Activated naive CD8-positive, alpha-beta T cell treated with anti-CD3 and anti-CD28 coated beads, Interleukin-2, amount 10 ng/mL, durations not matched to agents 7 days and 5 days (primary cell): ENCODE measurements around the gene USP46. TPM values are rescaled to one million over a fixed set of nuclear protein-coding genes. Genes with fewer than 3 reads are reported as not detected.
A peak's percentile ranks its signal among the peaks of the same experiment; 100 is the strongest.

Experiments used
- ATAC-seq: fragments of 150-1000 bp; cut with Tn5 transposase; one replicate; pipeline ENCODE4 v1.10.0; 2021; ENCODE audit warnings: low read depth, moderate library complexity
- POLR2A ChIA-PET: fragments of 350-600 bp; sonication (Branson Sonifier 250); formaldehyde crosslinking; loops from one replicate; lab custom pipeline; 2021; ENCODE audit warnings: antibody characterized with exemption; lab: Charles Lee
- DNase-seq: peaks from one replicate; pipeline ENCODE4 v3.0.0; 2021
- H3K27ac Mint-ChIP-seq: one replicate; pipeline ENCODE4 v1.8.0; 2022; ENCODE audit warnings: mild to moderate bottlenecking, mixed read lengths
- H3K27me3 Mint-ChIP-seq: one replicate; pipeline ENCODE4 v1.8.0; 2022; ENCODE audit warnings: mild to moderate bottlenecking, moderate library complexity, mixed read lengths
- H3K36me3 Mint-ChIP-seq: one replicate; pipeline ENCODE4 v1.8.0; 2021; ENCODE audit warnings: mild to moderate bottlenecking, mixed read lengths
- H3K4me1 Mint-ChIP-seq: one replicate; pipeline ENCODE4 v1.8.0; 2021; ENCODE audit warnings: mixed read lengths
- H3K4me3 Mint-ChIP-seq: one replicate; pipeline ENCODE4 v1.8.0; 2022; ENCODE audit warnings: mild to moderate bottlenecking, moderate library complexity, mixed read lengths
- H3K9me3 Mint-ChIP-seq: one replicate; pipeline ENCODE4 v1.8.0; 2021; ENCODE audit warnings: mixed read lengths
- total RNA-seq, 2 experiments: library from RNA; stranded (reverse); gene quantifications; one replicate each; pipeline ENCODE4 v1.2.3, GENCODE V29; 2021

USP46 gene
- total RNA-seq, 2 experiments from 2014 or later: 8.3 to 9.1 TPM

GRCh38 chr4:52625216-52625615, 33.9 kb downstream of the USP46 start:
- Mint-ChIP-seq H3K4me3 (no peak overlapping the region), H3K9me3 (no peaks in the 10 kb centered on the region), H3K27me3 (peaks cover 2% of the 10 kb centered on the region), H3K4me1 (no peaks in the 10 kb centered on the region), H3K36me3 (peaks cover 5% of the 10 kb centered on the region), H3K27ac (no peak overlapping the region)
- POLR2A ChIA-PET: no interaction called here
- no peak for DNase-seq
- no peak for ATAC-seq

GRCh38 chr4:52622564-52622963, 36.5 kb downstream of the USP46 start:
- Mint-ChIP-seq H3K27me3 (peaks cover 2% of the 10 kb centered on the region), H3K4me3 (no peak overlapping the region), H3K4me1 (peaks cover 5% of the 10 kb centered on the region), H3K27ac (no peak overlapping the region), H3K36me3 (peaks cover 8% of the 10 kb centered on the region), H3K9me3 (no peaks in the 10 kb centered on the region)
- POLR2A ChIA-PET: no interaction called here
- DNase-seq: no peak
- no peak for ATAC-seq

GRCh38 chr4:52621567-52621966, 37.5 kb downstream of the USP46 start:
- H3K36me3 Mint-ChIP-seq: peaks cover 8% of the 10 kb centered on the region
- peaks cover 2% of the 10 kb centered on the region for H3K27me3 Mint-ChIP-seq
- POLR2A ChIA-PET: no interaction called here
- H3K4me3 Mint-ChIP-seq: no peak overlapping the region
- H3K27ac Mint-ChIP-seq: no peak overlapping the region
- DNase-seq (no peak), ATAC-seq (no peak)
- H3K9me3 Mint-ChIP-seq: no peaks in the 10 kb centered on the region
- H3K4me1 Mint-ChIP-seq: peaks cover 9% of the 10 kb centered on the region

GRCh38 chr4:52619591-52619931, 39.5 kb downstream of the USP46 start:
- no peak overlapping the region for H3K27ac Mint-ChIP-seq

GRCh38 chr4:52618795-52619590, 40.1 kb downstream of the USP46 start:
- ATAC-seq: no peak
- H3K27ac Mint-ChIP-seq: no peak overlapping the region
- no peak for DNase-seq
- peaks cover 10% of the 10 kb centered on the region for H3K4me1 Mint-ChIP-seq
- peaks cover 2% of the 10 kb centered on the region for H3K27me3 Mint-ChIP-seq
- no peak overlapping the region for H3K4me3 Mint-ChIP-seq
- peaks cover 8% of the 10 kb centered on the region for H3K36me3 Mint-ChIP-seq
- POLR2A ChIA-PET: no interaction called here
- H3K9me3 Mint-ChIP-seq: no peaks in the 10 kb centered on the region

More at GRCh38 chr4:52619591-52619931, 39.5 kb downstream of the USP46 start:
- POLR2A ChIA-PET: no interaction called here
- H3K27me3 Mint-ChIP-seq: peaks cover 2% of the 10 kb centered on the region
- peaks cover 8% of the 10 kb centered on the region for H3K36me3 Mint-ChIP-seq
- H3K4me1 Mint-ChIP-seq: peaks cover 10% of the 10 kb centered on the region
- ATAC-seq (no peak), DNase-seq (no peak)
- no peaks in the 10 kb centered on the region for H3K9me3 Mint-ChIP-seq
- H3K4me3 Mint-ChIP-seq: no peak overlapping the region

GRCh38 chr4:52617336-52618020, 41.6 kb downstream of the USP46 start:
- ATAC-seq (no peak), DNase-seq (no peak)
- peaks cover 10% of the 10 kb centered on the region for H3K4me1 Mint-ChIP-seq
- H3K27me3 Mint-ChIP-seq: peaks cover 2% of the 10 kb centered on the region
- POLR2A ChIA-PET: interaction anchor here (1.6 kb wide), 1 partner anchor 95 kb away, joined by 8 read pairs; no protein-coding TSS in a partner anchor
- peaks cover 1% of the 10 kb centered on the region for H3K9me3 Mint-ChIP-seq
- no peak overlapping the region for H3K27ac Mint-ChIP-seq
- H3K36me3 Mint-ChIP-seq: peaks cover 10% of the 10 kb centered on the region
- peak overlapping the region; percentile 39 for H3K4me3 Mint-ChIP-seq

GRCh38 chr4:52614241-52614640, 44.9 kb downstream of the USP46 start:
- Mint-ChIP-seq H3K36me3 (peaks cover 8% of the 10 kb centered on the region), H3K9me3 (peaks cover 1% of the 10 kb centered on the region), H3K4me3 (no peak overlapping the region), H3K4me1 (peaks cover 10% of the 10 kb centered on the region), H3K27me3 (no peaks in the 10 kb centered on the region), H3K27ac (no peak overlapping the region)
- DNase-seq (no peak), ATAC-seq (no peak)
- POLR2A ChIA-PET: no interaction called here

GRCh38 chr4:52612341-52612740, 46.8 kb downstream of the USP46 start:
- no peak for ATAC-seq
- H3K36me3 Mint-ChIP-seq: peaks cover 14% of the 10 kb centered on the region
- POLR2A ChIA-PET: no interaction called here

GRCh38 chr4:52611030-52611555, 48.0 kb downstream of the USP46 start:
- Mint-ChIP-seq H3K4me3 (no peak overlapping the region), H3K27ac (no peak overlapping the region), H3K4me1 (no peaks in the 10 kb centered on the region), H3K36me3 (peaks cover 21% of the 10 kb centered on the region), H3K27me3 (no peaks in the 10 kb centered on the region), H3K9me3 (peaks cover 1% of the 10 kb centered on the region)
- DNase-seq: no peak
- ATAC-seq: no peak
- POLR2A ChIA-PET: no interaction called here

More at GRCh38 chr4:52612341-52612740, 46.8 kb downstream of the USP46 start:
- Mint-ChIP-seq H3K27me3 (no peaks in the 10 kb centered on the region), H3K4me3 (no peak overlapping the region), H3K27ac (no peak overlapping the region), H3K9me3 (peaks cover 1% of the 10 kb centered on the region), H3K4me1 (peaks cover 2% of the 10 kb centered on the region)
- no peak for DNase-seq

GRCh38 chr4:52606726-52607125, 52.4 kb downstream of the USP46 start:
- Mint-ChIP-seq H3K27me3 (no peaks in the 10 kb centered on the region), H3K27ac (no peak overlapping the region), H3K4me3 (no peak overlapping the region), H3K36me3 (peaks cover 19% of the 10 kb centered on the region), H3K9me3 (no peaks in the 10 kb centered on the region), H3K4me1 (no peaks in the 10 kb centered on the region)
- DNase-seq: no peak
- no peak for ATAC-seq
- POLR2A ChIA-PET: no interaction called here

- Mint-ChIP-seq H3K27me3 (no peaks in the 10 kb centered on the region), H3K36me3 (peaks cover 19% of the 10 kb centered on the region), H3K27ac (no peak overlapping the region)
Measured at GRCh38 chr4:52606040-52606439, 53.1 kb downstream of the USP46 start.

GRCh38 chr4:52604215-52604614, 54.9 kb downstream of the USP46 start:
- Mint-ChIP-seq H3K27me3 (no peaks in the 10 kb centered on the region), H3K36me3 (peaks cover 12% of the 10 kb centered on the region), H3K4me1 (no peaks in the 10 kb centered on the region), H3K27ac (no peak overlapping the region), H3K4me3 (no peak overlapping the region), H3K9me3 (no peaks in the 10 kb centered on the region)
- no peak for DNase-seq
- ATAC-seq: no peak
- POLR2A ChIA-PET: no interaction called here

More at GRCh38 chr4:52606040-52606439, 53.1 kb downstream of the USP46 start:
- DNase-seq (no peak), ATAC-seq (no peak)
- Mint-ChIP-seq H3K4me1 (no peaks in the 10 kb centered on the region), H3K4me3 (no peak overlapping the region), H3K9me3 (no peaks in the 10 kb centered on the region)
- POLR2A ChIA-PET: no interaction called here

GRCh38 chr4:52600275-52600674, 58.8 kb downstream of the USP46 start:
- no peaks in the 10 kb centered on the region for H3K4me1 Mint-ChIP-seq
- H3K9me3 Mint-ChIP-seq: no peaks in the 10 kb centered on the region
- DNase-seq: no peak
- no peak overlapping the region for H3K27ac Mint-ChIP-seq
- no peak overlapping the region for H3K4me3 Mint-ChIP-seq
- no peaks in the 10 kb centered on the region for H3K27me3 Mint-ChIP-seq
- peaks cover 4% of the 10 kb centered on the region for H3K36me3 Mint-ChIP-seq
- POLR2A ChIA-PET: no interaction called here
- no peak for ATAC-seq

- H3K27me3 Mint-ChIP-seq: no peaks in the 10 kb centered on the region
- H3K9me3 Mint-ChIP-seq: no peaks in the 10 kb centered on the region
- peaks cover under 1% of the 10 kb centered on the region for H3K4me1 Mint-ChIP-seq
- H3K36me3 Mint-ChIP-seq: peaks cover 4% of the 10 kb centered on the region
- no peak for ATAC-seq
- no peak for DNase-seq
- no peak overlapping the region for H3K27ac Mint-ChIP-seq
- POLR2A ChIA-PET: no interaction called here
- H3K4me3 Mint-ChIP-seq: no peak overlapping the region
Measured at GRCh38 chr4:52595001-52595400, 64.1 kb downstream of the USP46 start.
